SK-N-SH (cell line): ENCODE results near the gene PTPRB. TPM values are rescaled to one million over a fixed set of nuclear protein-coding genes. Genes with fewer than 3 reads are reported as not detected.

Source experiments
- CTCF ChIA-PET: fragments of 300-600, 350-600 bp; formaldehyde crosslinking; extraction: SDS; loops from one replicate; lab custom pipeline; 2021; lab: Yijun Ruan, JAX
- POLR2A ChIA-PET: fragments of 350-600 bp; sonication (Branson Sonifier 250); formaldehyde crosslinking; extraction: SDS; loops from one replicate; lab custom pipeline; 2020; ENCODE audit warnings: antibody characterized with exemption, inconsistent platforms; lab: Yijun Ruan, JAX
- DNase-seq: peaks from one replicate; pipeline ENCODE4 v3.0.0; 2012
- H2AFZ ChIP-seq: fragments of 200-600 bp; sonication (generic); 2 replicates; pipeline ENCODE4 v1.8.1; 2016; ENCODE audit warnings: antibody characterized with exemption, mild to moderate bottlenecking, low read depth
- H3F3A ChIP-seq: fragments of 200-600 bp; sonication (generic); replicated peaks from 2 replicates; pipeline ENCODE3; 2016; ENCODE audit warnings: antibody characterized with exemption, mild to moderate bottlenecking; ENCODE audit not compliant: insufficient read depth
- H3K27ac ChIP-seq, 2 experiments: fragments of 200-500 bp in 1 of 2; fragments of 200-600 bp in 1 of 2; sonication (Bioruptor generic) in 1 of 2; sonication (generic), shearing (Covaris generic) in 1 of 2; 2 replicates each; pipeline versions ENCODE4 v1.5.1 to v1.6.1; 2014 to 2016; ENCODE audit warnings: low read depth in 2 of 2, inconsistent platforms in 1 of 2, low read length in 1 of 2, mild to moderate bottlenecking in 1 of 2, mixed read lengths in 1 of 2
- H3K27me3 ChIP-seq: fragments of 200-600 bp; sonication (generic), shearing (Covaris generic); 2 replicates; pipeline ENCODE4 v1.6.1; 2016; ENCODE audit warnings: mixed run types; ENCODE audit not compliant: insufficient read depth
- H3K36me3 ChIP-seq, 2 experiments: fragments of 200-500 bp in 1 of 2; fragments of 200-600 bp in 1 of 2; sonication (Bioruptor generic) in 1 of 2; sonication (generic) in 1 of 2; replicated peaks in 1 of 2; 2 replicates each; pipeline versions ENCODE3 to v1.5.1; 2014 to 2016; ENCODE audit warnings: low read length in 1 of 2, mild to moderate bottlenecking in 1 of 2; ENCODE audit not compliant: insufficient read depth in 2 of 2, control insufficient read depth in 1 of 2
- H3K4me1 ChIP-seq, 2 experiments: fragments of 200-500 bp in 1 of 2; fragments of 200-600 bp in 1 of 2; sonication (Bioruptor generic) in 1 of 2; sonication (generic), shearing (Covaris generic) in 1 of 2; 2 replicates each; pipeline versions ENCODE4 v1.5.1 to v1.6.1; 2014 to 2016; ENCODE audit warnings: low read depth in 1 of 2, low read length in 1 of 2, mixed run types in 1 of 2; ENCODE audit not compliant: insufficient read depth in 2 of 2, control insufficient read depth in 1 of 2
- H3K4me2 ChIP-seq: fragments of 200-600 bp; sonication (generic), shearing (Covaris generic); 2 replicates; pipeline ENCODE4 v1.6.1; 2017; ENCODE audit warnings: mixed run types
- H3K4me3 ChIP-seq, 2 experiments: fragments of 200-500 bp in 1 of 2; fragments of 200-600 bp in 1 of 2; sonication (Bioruptor generic) in 1 of 2; sonication (generic), shearing (Covaris generic) in 1 of 2; 2 replicates each; pipeline versions ENCODE4 v1.5.1 to v1.8.1; 2014 to 2016; ENCODE audit warnings: low read depth in 2 of 2, inconsistent platforms in 1 of 2, low read length in 1 of 2, mild to moderate bottlenecking in 1 of 2, mixed read lengths in 1 of 2, moderate library complexity in 1 of 2
- H3K79me2 ChIP-seq: fragments of 200-600 bp; sonication (generic); 2 replicates; pipeline ENCODE4 v1.8.1; 2017; ENCODE audit warnings: mild to moderate bottlenecking; ENCODE audit not compliant: insufficient read depth
- H3K9ac ChIP-seq: fragments of 200-600 bp; sonication (generic); 2 replicates; pipeline ENCODE4 v1.6.1; 2017; ENCODE audit warnings: mixed run types
- H3K9me2 ChIP-seq: fragments of 200-600 bp; sonication (generic); 2 replicates; pipeline ENCODE4 v1.6.1; 2017; ENCODE audit warnings: mixed run types
- H3K9me3 ChIP-seq: fragments of 200-600 bp; sonication (generic); 2 replicates; pipeline ENCODE4 v1.6.1; 2017; ENCODE audit warnings: mixed run types, mild to moderate bottlenecking, moderate library complexity
- H4K20me1 ChIP-seq: fragments of 200-600 bp; sonication (generic); 2 replicates; pipeline ENCODE4 v1.6.1; 2017; ENCODE audit warnings: mild to moderate bottlenecking, mixed run types; ENCODE audit not compliant: insufficient read depth
- CHD2 ChIP-seq: fragments of 150-350 bp; IDR thresholded peaks from 2 replicates; pipeline ENCODE4 v1.6.1; 2018; ENCODE audit warnings: low read length; ENCODE audit not compliant: partially characterized antibody
- ELF1 ChIP-seq: IDR thresholded peaks from 2 replicates; pipeline ENCODE4 v1.4.0; 2012
- EP300 ChIP-seq, 2 experiments: IDR thresholded peaks; 2 replicates each; pipeline versions ENCODE4 v1.4.0 to v1.6.1; 2012; ENCODE audit warnings: borderline replicate concordance in 1 of 2, low read depth in 1 of 2, low read length in 1 of 2
- EZH2phosphoT487 ChIP-seq: fragments of 200-600 bp; sonication (generic); IDR thresholded peaks from 2 replicates; pipeline ENCODE4 v1.6.1; 2017; ENCODE audit warnings: low read depth, mixed run types, mild to moderate bottlenecking, antibody characterized with exemption, moderate library complexity, borderline replicate concordance
- FOSL2 ChIP-seq: IDR thresholded peaks from 2 replicates; pipeline ENCODE4 v1.4.0; 2012; ENCODE audit warnings: low read depth, mild to moderate bottlenecking, moderate library complexity, borderline replicate concordance
- FOXM1 ChIP-seq: IDR thresholded peaks from 2 replicates; pipeline ENCODE4 v1.4.0; 2012; ENCODE audit warnings: low read depth, mild to moderate bottlenecking
- GABPA ChIP-seq: IDR thresholded peaks from 2 replicates; pipeline ENCODE4 v1.4.0; 2012; ENCODE audit warnings: low read depth, mild to moderate bottlenecking
- GATA2 ChIP-seq: sonication (generic); formaldehyde crosslinking; IDR thresholded peaks from 2 replicates; pipeline ENCODE4 v1.5.0; 2020; ENCODE audit warnings: mild to moderate bottlenecking, missing genetic modification reagents
- JUND ChIP-seq: IDR thresholded peaks from 2 replicates; pipeline ENCODE4 v1.4.0; 2012
- MAX ChIP-seq: IDR thresholded peaks from 2 replicates; pipeline ENCODE4 v1.4.0; 2012; ENCODE audit warnings: low read depth
- MEF2A ChIP-seq: IDR thresholded peaks from 2 replicates; pipeline ENCODE4 v1.4.0; 2012; ENCODE audit warnings: low read depth, borderline replicate concordance
- NFIC ChIP-seq: IDR thresholded peaks from 2 replicates; pipeline ENCODE4 v1.4.0; 2012; ENCODE audit warnings: borderline replicate concordance
- POLR2AphosphoS5 ChIP-seq: IDR thresholded peaks from 2 replicates; pipeline ENCODE4 v1.6.1; 2012; ENCODE audit warnings: low read depth, low read length
- RAD21 ChIP-seq: IDR thresholded peaks from 2 replicates; pipeline ENCODE4 v1.6.1; 2012; ENCODE audit warnings: mild to moderate bottlenecking, low read length
- RCOR1 ChIP-seq: fragments of 150-350 bp; IDR thresholded peaks from 2 replicates; pipeline ENCODE4 v1.6.1; 2017; ENCODE audit warnings: antibody characterized with exemption, low read length
- RFX5 ChIP-seq: IDR thresholded peaks from 2 replicates; pipeline ENCODE4 v1.6.1; 2012; ENCODE audit warnings: mild to moderate bottlenecking, improper control_type of control experiment, low read length
- RXRA ChIP-seq: IDR thresholded peaks from 2 replicates; pipeline ENCODE4 v1.4.0; 2012; ENCODE audit warnings: low read depth, mild to moderate bottlenecking, borderline replicate concordance
- SIN3A ChIP-seq: IDR thresholded peaks from 2 replicates; pipeline ENCODE4 v1.6.1; 2012; ENCODE audit warnings: low read depth, mild to moderate bottlenecking, low read length, moderate library complexity, borderline replicate concordance
- SMC3 ChIP-seq: IDR thresholded peaks from 2 replicates; pipeline ENCODE4 v1.6.1; 2012; ENCODE audit warnings: low read depth, low read length, improper control_type of control experiment
- TCF12 ChIP-seq: IDR thresholded peaks from 2 replicates; pipeline ENCODE4 v1.4.0; 2012
- TEAD4 ChIP-seq: IDR thresholded peaks from 2 replicates; pipeline ENCODE4 v1.4.0; 2012; ENCODE audit warnings: mild to moderate bottlenecking, borderline replicate concordance; ENCODE audit not compliant: insufficient read depth
- YY1 ChIP-seq: IDR thresholded peaks from 2 replicates; pipeline ENCODE4 v1.4.0; 2012; ENCODE audit warnings: low read depth, mild to moderate bottlenecking
- WGBS: methylation state at CpG from one replicate; pipeline ENCODE4 v1.1.6; 2017; ENCODE audit warnings: low lambda C conversion rate; 5-methylcytosine and 5-hydroxymethylcytosine counted together
- polyA plus RNA-seq, 3 experiments: library from polyadenylated mRNA; depleted of rRNA; stranded (reverse); fragments of >200 nt; gene quantifications; 2 replicates each; pipeline ENCODE4 v1.2.3, GENCODE V29; 2012
- TF ChIP-seq, protein P1 (sequence below): IDR thresholded peaks from 2 replicates; pipeline ENCODE4 v1.4.0; 2012; ENCODE audit warnings: low read depth, borderline replicate concordance

The PTPRB gene
- polyA plus RNA-seq, 1 of the 3 experiments (the other 2 are of a cell fraction) = 1.1 TPM

GRCh38 chr12:70619471-70620152 lies 17.6 kb downstream of the PTPRB start:
- H3K36me3 ChIP-seq = no peaks in the 10 kb centered on the region
- no peaks in the 10 kb centered on the region for H3K79me2 ChIP-seq
- WGBS = 62% methylated on average over 5 of the region's 5 CpGs
- TF ChIP-seq SIN3A (no peak), MEF2A (no peak), NFIC (no peak), TCF12 (no peak), RCOR1 (no peak), SMC3 (no peak)
- H2AFZ ChIP-seq = no peak overlapping the region
- H3K4me1 ChIP-seq = no peaks in the 10 kb centered on the region
- no peak overlapping the region for H3K9ac ChIP-seq
- H3K27ac ChIP-seq = no peak overlapping the region
- no peaks in the 10 kb centered on the region for H3K9me3 ChIP-seq
- no peaks in the 10 kb centered on the region for H4K20me1 ChIP-seq
- no peak overlapping the region for H3K4me2 ChIP-seq
- DNase-seq = no peak
- ChIA-PET CTCF (interaction anchor here (1.0 to 3.3 kb wide), 3 partner anchors 14 to 719 kb away, joined by 3 to 10 read pairs (median 3); no protein-coding TSS in a partner anchor), POLR2A (no interaction called here)
- no peaks in the 10 kb centered on the region for H3K9me2 ChIP-seq
- H3K4me3 ChIP-seq = no peak overlapping the region
- H3K27me3 ChIP-seq = no peaks in the 10 kb centered on the region
- H3F3A ChIP-seq = no peaks in the 10 kb centered on the region

DNA sequence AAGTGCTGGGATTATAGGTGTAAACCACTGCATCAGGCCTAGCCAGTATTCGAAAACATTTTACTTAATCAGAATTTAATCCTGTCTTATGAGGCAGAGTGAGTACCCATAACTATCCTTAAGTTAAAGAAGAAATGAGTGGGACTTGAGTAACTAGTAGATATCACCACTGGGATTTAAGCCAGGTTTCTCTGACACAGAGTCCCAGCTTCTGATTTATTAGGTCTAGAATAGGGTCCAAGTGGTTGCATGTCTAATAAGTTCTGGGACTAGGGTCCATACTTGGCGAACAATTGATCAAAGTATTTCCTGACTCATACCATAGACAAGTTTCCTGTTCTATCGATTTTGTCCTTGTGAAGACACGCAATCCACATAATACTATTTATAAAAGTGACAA lies 18.9 kb downstream of the PTPRB start:
- H3K9me2 ChIP-seq = no peaks in the 10 kb centered on the region
- H3K27ac ChIP-seq = no peak overlapping the region
- no peak for DNase-seq
- TF ChIP-seq GATA2 (no peak), RFX5 (no peak), ELF1 (no peak), TCF12 (no peak), YY1 (no peak), EP300 (IDR thresholded peaks at IDR 0.05; ENCODE audit: borderline replicate concordance in 1 of 2, low read depth in 1 of 2, low read length in 1 of 2) (no peak), RXRA (no peak), RAD21 (no peak), CHD2 (no peak), EZH2phosphoT487 (no peak), TEAD4 (no peak), GABPA (no peak), FOSL2 (no peak), FOXM1 (no peak), POLR2AphosphoS5 (no peak), JUND (no peak), RCOR1 (no peak), MAX (no peak)
- TF ChIP-seq, protein P1, sequence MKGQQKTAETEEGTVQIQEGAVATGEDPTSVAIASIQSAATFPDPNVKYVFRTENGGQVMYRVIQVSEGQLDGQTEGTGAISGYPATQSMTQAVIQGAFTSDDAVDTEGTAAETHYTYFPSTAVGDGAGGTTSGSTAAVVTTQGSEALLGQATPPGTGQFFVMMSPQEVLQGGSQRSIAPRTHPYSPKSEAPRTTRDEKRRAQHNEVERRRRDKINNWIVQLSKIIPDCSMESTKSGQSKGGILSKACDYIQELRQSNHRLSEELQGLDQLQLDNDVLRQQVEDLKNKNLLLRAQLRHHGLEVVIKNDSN = no peak
- H3K36me3 ChIP-seq = no peaks in the 10 kb centered on the region
- H2AFZ ChIP-seq = no peak overlapping the region
- WGBS = 94% methylated on average over 4 of the region's 4 CpGs
- no peaks in the 10 kb centered on the region for H3K4me1 ChIP-seq
- no peaks in the 10 kb centered on the region for H3K9me3 ChIP-seq
- H3K4me3 ChIP-seq = no peak overlapping the region
- no peak overlapping the region for H3K9ac ChIP-seq
- H3F3A ChIP-seq = no peaks in the 10 kb centered on the region
- POLR2A ChIA-PET = no interaction called here
- H4K20me1 ChIP-seq = no peaks in the 10 kb centered on the region
- H3K79me2 ChIP-seq = no peaks in the 10 kb centered on the region
- CTCF ChIA-PET = interaction anchor here (0.5 to 1.3 kb wide), 3 partner anchors 12 to 28 kb away, joined by 3 to 5 read pairs (median 3); no protein-coding TSS in a partner anchor
- no peaks in the 10 kb centered on the region for H3K27me3 ChIP-seq
- H3K4me2 ChIP-seq = no peak overlapping the region
